ENCODE measurements around the gene ZNF93. TPM values are rescaled to one million over a fixed set of nuclear protein-coding genes. Genes with fewer than 3 reads are reported as not detected.
"Not testable (repeated sequence)": the region's sequence is repeated elsewhere in the genome, so short reads cannot be mapped to it uniquely, and the experiment has no call there.

Gene ZNF93
- total RNA-seq, 4 donors from 2014 or later: 0.36 to 4.1 (median 0.89) TPM

- Histone ChIP-seq H3K36me3 (peaks cover 0 to 5% of the 10 kb centered on the region in 2 donors), H3K4me1 (peaks cover 11 to 25% of the 10 kb centered on the region in 2 donors), H3K27ac (no peak overlapping the region), H3K9me3 (no peaks in the 10 kb centered on the region), H3K27me3 (no peaks in the 10 kb centered on the region), H3K4me3 (no peak overlapping the region)
- ATAC-seq: no peak
- in situ Hi-C loops (cut with MboI; ENCODE audit: low sequenced_read_pairs in 4 of 4) (no loop called here), intact Hi-C loops (cut with DNase I; ENCODE audit: low total_unique reads) (no loop called here)
- no peak for DNase-seq
- no peak for TF ChIP-seq CTCF (IDR thresholded peaks at IDR 0.05 in 4 of 5, conservative IDR thresholded peaks at IDR 0.05 in 1 of 5)
- no peak for TF ChIP-seq POLR2A (IDR thresholded peaks at IDR 0.05)
Measured at GRCh38 chr19:19873381-19873780, 27.4 kb upstream of the ZNF93 start.

GRCh38 chr19:19877724-19878123, 23.0 kb upstream of the ZNF93 start:
- ATAC-seq (no peak), DNase-seq (no peak)
- H3K36me3 ChIP-seq: peaks cover 4 to 26% of the 10 kb centered on the region in 2 donors
- in situ Hi-C loops (cut with MboI; ENCODE audit: low sequenced_read_pairs in 4 of 4) (no loop called here), intact Hi-C loops (cut with DNase I; ENCODE audit: low total_unique reads) (no loop called here)
- TF ChIP-seq CTCF (IDR thresholded peaks at IDR 0.05 in 4 of 5, conservative IDR thresholded peaks at IDR 0.05 in 1 of 5) (no peak), POLR2A (IDR thresholded peaks at IDR 0.05) (no peak)
- no peak overlapping the region for H3K4me3 ChIP-seq
- H3K27ac ChIP-seq: no peak overlapping the region
- no peaks in the 10 kb centered on the region for H3K4me1 ChIP-seq
- H3K27me3 ChIP-seq: no peaks in the 10 kb centered on the region
- H3K9me3 ChIP-seq: no peaks in the 10 kb centered on the region

GRCh38 chr19:19884583-19884982, 16.2 kb upstream of the ZNF93 start:
- no peak for DNase-seq
- Histone ChIP-seq H3K27me3 (no peaks in the 10 kb centered on the region), H3K4me1 (no peaks in the 10 kb centered on the region), H3K4me3 (no peak overlapping the region), H3K27ac (no peak overlapping the region), H3K36me3 (peaks cover 0 to 57% of the 10 kb centered on the region in 2 donors), H3K9me3 (peaks cover 2 to 7% (median 6%) of the 10 kb centered on the region in 3 donors)
- in situ Hi-C loops (cut with MboI; ENCODE audit: low sequenced_read_pairs in 4 of 4): no loop called here
- TF ChIP-seq POLR2A (IDR thresholded peaks at IDR 0.05): no peak
- TF ChIP-seq CTCF (IDR thresholded peaks at IDR 0.05 in 4 of 5, conservative IDR thresholded peaks at IDR 0.05 in 1 of 5): no peak
- intact Hi-C loops (cut with DNase I; ENCODE audit: low total_unique reads): no loop called here
- ATAC-seq: no peak

GRCh38 chr19:19892055-19892941, 8.4 kb upstream of the ZNF93 start:
- DNase-seq; in situ Hi-C loops (cut with MboI; ENCODE audit: low sequenced_read_pairs in 4 of 4); H3K4me1 ChIP-seq; H3K27ac ChIP-seq; H3K27me3 ChIP-seq; ATAC-seq; intact Hi-C loops (cut with DNase I; ENCODE audit: low total_unique reads): not testable (repeated sequence)
- peak overlapping the region in 1 of 4 donors; percentile 32 for H3K4me3 ChIP-seq
- H3K36me3 ChIP-seq: peaks cover 17 to 60% of the 10 kb centered on the region in 2 donors
- peaks cover 20 to 70% (median 20%) of the 10 kb centered on the region in 3 donors for H3K9me3 ChIP-seq

GRCh38 chr19:19900139-19900728, 512 bp upstream of the ZNF93 start:
- ATAC-seq: no peak
- DNase-seq: no peak
- Histone ChIP-seq H3K4me1 (no peaks in the 10 kb centered on the region), H3K4me3 (peak overlapping the region; percentile 61 to 79 (median 72)), H3K27ac (peak overlapping the region in 3 of 4 donors; percentile 79 to 82 (median 82)), H3K27me3 (no peaks in the 10 kb centered on the region), H3K36me3 (no peaks in the 10 kb centered on the region), H3K9me3 (peaks cover 0 to 27% (median 0%) of the 10 kb centered on the region in 3 donors)
- no peak for TF ChIP-seq CTCF (IDR thresholded peaks at IDR 0.05 in 4 of 5, conservative IDR thresholded peaks at IDR 0.05 in 1 of 5)
- no peak for TF ChIP-seq POLR2A (IDR thresholded peaks at IDR 0.05)
- in situ Hi-C loops (cut with MboI; ENCODE audit: low sequenced_read_pairs in 4 of 4): no loop called here
- intact Hi-C loops (cut with DNase I; ENCODE audit: low total_unique reads): loop anchor here (2.0 kb wide), 1 partner anchor 33 kb away; no protein-coding TSS in a partner anchor

GRCh38 chr19:19907551-19907950, 6.8 kb downstream of the ZNF93 start:
- intact Hi-C loops (cut with DNase I; ENCODE audit: low total_unique reads); H3K27ac ChIP-seq; H3K4me1 ChIP-seq; H3K9me3 ChIP-seq; in situ Hi-C loops (cut with MboI; ENCODE audit: low sequenced_read_pairs in 4 of 4); H3K36me3 ChIP-seq; H3K4me3 ChIP-seq; ATAC-seq; DNase-seq; H3K27me3 ChIP-seq: not testable (repeated sequence)
